Measurements from ENCODE around the gene SSBP3. TPM values are rescaled to one million over a fixed set of nuclear protein-coding genes. Genes with fewer than 3 reads are reported as not detected.

SSBP3 gene
- total and polyA plus RNA-seq, 2 of the 13 experiments (the other 11 are each of a cell fraction or from before 2014, with no cell fraction given), result 8.5 to 17.6 TPM

GRCh38 chr1:54310439-54311328 lies 95.5 kb downstream of the SSBP3 start (continued):
- TF ChIP-seq ZBTB33 (CRISPR knock-in tag; IDR thresholded peaks at IDR 0.05) (peak; percentile 20; the same call in 1 of the 2 replicates), ZNF687 (CRISPR knock-in tag; IDR thresholded peaks at IDR 0.05) (peak; percentile 35), ZBTB7A (CRISPR knock-in tag; IDR thresholded peaks at IDR 0.05) (0 out of 2 replicates have a peak, but pooled peaks have one; percentile 33), ZNF3 (CRISPR knock-in tag; IDR thresholded peaks at IDR 0.05) (no peak), RAD21 (CRISPR knock-in tag; IDR thresholded peaks at IDR 0.05) (peak; percentile 88), HOXA7 (CRISPR knock-in tag; IDR thresholded peaks at IDR 0.05) (no peak), SOX6 (IDR thresholded peaks at IDR 0.05) (no peak), SOX6 (CRISPR knock-in tag; IDR thresholded peaks at IDR 0.05) (peak; percentile 37; the same call in 1 of the 2 replicates), ZNF263 (CRISPR knock-in tag; IDR thresholded peaks at IDR 0.05) (0 out of 2 replicates have a peak, but pooled peaks have one; percentile 20), HMGXB4 (CRISPR knock-in tag; IDR thresholded peaks at IDR 0.05; ENCODE audit: borderline replicate concordance in 1 of 2, low read depth in 1 of 2) (peak; percentile 27 to 47; a peak in 1 of 4 replicates), HOXD1 (CRISPR knock-in tag; IDR thresholded peaks at IDR 0.05) (no peak), NAIF1 (CRISPR knock-in tag; IDR thresholded peaks at IDR 0.05; ENCODE audit: borderline replicate concordance) (no peak)
